Fibroblast of lung (primary cell): Measurements from ENCODE around the gene RTP3.

Source experiments
- CTCF ChIP-seq, 2 donors: IDR thresholded peaks in 1 of 2; conservative IDR thresholded peaks in 1 of 2; 1 replicate in 1 of 2; 2 replicates in 1 of 2; pipeline ENCODE4 v1.5.1; 2011 to 2012; ENCODE audit warnings: low read length in 2 of 2, control low read depth in 1 of 2, inconsistent platforms in 1 of 2, low read depth in 1 of 2, mild to moderate bottlenecking in 1 of 2
- EZH2 ChIP-seq: IDR thresholded peaks from 2 replicates; pipeline ENCODE4 v1.5.1; 2012; ENCODE audit warnings: low read length, control low read depth, mild to moderate bottlenecking; ENCODE audit errors: missing control alignments

- TF ChIP-seq CTCF (conservative IDR thresholded peaks at IDR 0.05 in 1 of 2, IDR thresholded peaks at IDR 0.05 in 1 of 2; ENCODE audit: low read depth in 1 of 2, low read length in 2 of 2) (no peak), EZH2 (no peak)
Measured at GRCh38 chr3:46466273-46466672, 31.5 kb upstream of the RTP3 start.
